ENCODE data around the gene ARG1. TPM values are rescaled to one million over a fixed set of nuclear protein-coding genes. Genes with fewer than 3 reads are reported as not detected.

Gene ARG1
- total and polyA plus RNA-seq, 2 donors (not counting 1 experiment from before 2014, with no cell fraction given), result not detected

DNA sequence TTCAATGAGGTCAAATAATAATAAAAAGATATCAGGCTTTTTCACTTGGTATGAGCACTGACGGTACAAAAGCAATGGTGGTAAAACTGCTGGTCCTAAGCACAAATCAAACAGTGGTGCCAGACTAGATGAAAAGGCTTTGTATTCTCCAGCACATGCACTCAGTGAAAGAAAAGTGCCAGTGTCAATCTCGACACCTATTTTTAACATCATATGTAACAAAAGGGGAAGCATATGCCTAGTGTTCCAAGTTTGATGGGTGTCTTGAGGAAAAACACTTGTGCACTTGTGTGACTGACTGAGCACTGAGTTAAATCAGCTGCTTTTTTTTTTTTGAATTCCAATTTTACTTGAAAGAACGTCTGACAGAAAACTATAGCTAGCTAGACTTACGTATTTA lies 27.7 kb downstream of the ARG1 start:
- no peak for DNase-seq (ENCODE audit: low read depth in 2 of 2)
- no peak for TF ChIP-seq EZH2 (IDR thresholded peaks at IDR 0.05; ENCODE audit: low read length, missing control alignments)
- TF ChIP-seq, protein P1, sequence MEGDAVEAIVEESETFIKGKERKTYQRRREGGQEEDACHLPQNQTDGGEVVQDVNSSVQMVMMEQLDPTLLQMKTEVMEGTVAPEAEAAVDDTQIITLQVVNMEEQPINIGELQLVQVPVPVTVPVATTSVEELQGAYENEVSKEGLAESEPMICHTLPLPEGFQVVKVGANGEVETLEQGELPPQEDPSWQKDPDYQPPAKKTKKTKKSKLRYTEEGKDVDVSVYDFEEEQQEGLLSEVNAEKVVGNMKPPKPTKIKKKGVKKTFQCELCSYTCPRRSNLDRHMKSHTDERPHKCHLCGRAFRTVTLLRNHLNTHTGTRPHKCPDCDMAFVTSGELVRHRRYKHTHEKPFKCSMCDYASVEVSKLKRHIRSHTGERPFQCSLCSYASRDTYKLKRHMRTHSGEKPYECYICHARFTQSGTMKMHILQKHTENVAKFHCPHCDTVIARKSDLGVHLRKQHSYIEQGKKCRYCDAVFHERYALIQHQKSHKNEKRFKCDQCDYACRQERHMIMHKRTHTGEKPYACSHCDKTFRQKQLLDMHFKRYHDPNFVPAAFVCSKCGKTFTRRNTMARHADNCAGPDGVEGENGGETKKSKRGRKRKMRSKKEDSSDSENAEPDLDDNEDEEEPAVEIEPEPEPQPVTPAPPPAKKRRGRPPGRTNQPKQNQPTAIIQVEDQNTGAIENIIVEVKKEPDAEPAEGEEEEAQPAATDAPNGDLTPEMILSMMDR (conservative IDR thresholded peaks at IDR 0.05 in 1 of 2, IDR thresholded peaks at IDR 0.05 in 1 of 2; ENCODE audit: low read depth in 1 of 2, low read length in 2 of 2), result no peak

DNA sequence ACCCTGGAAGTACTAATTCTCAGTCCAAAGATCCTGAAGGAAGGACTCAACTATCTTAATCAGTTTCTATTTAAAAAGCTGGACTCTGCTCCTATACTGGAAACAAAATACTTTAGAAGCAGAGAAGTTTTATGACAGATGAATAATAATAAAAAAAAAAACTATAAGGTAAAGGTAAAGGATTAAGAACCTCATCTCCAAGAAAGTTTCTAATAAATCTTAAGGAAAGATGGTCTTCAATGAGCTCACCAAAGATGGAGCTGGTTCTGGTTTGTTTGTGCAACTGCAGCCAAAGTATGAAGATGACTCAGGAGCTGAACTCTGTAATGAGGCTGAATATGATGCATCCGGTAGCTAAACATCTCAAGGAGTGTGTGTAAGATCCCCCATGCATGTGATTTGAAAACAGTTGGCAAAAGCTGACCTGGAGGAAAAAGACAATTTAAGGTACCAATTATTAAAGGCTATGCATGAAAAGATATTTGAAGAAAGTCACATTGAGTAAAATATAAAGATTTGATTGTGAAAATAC lies 29.8 kb downstream of the ARG1 start:
- H4K20me1 ChIP-seq (ENCODE audit: control insufficient read depth, extremely low read depth, insufficient read depth, low read length), result no peaks in the 10 kb centered on the region
- H3K79me2 ChIP-seq (ENCODE audit: control insufficient read depth, insufficient read depth, low read length), result no peaks in the 10 kb centered on the region
- H3K36me3 ChIP-seq (ENCODE audit: control insufficient read depth, insufficient read depth, low read length), result peaks cover 7% of the 10 kb centered on the region
- H3K4me1 ChIP-seq (ENCODE audit: control insufficient read depth, extremely low read depth, insufficient read depth, low read length), result peaks cover 3% of the 10 kb centered on the region
- H2AFZ ChIP-seq (ENCODE audit: low read length), result no peak overlapping the region
- no peak overlapping the region for H3K4me2 ChIP-seq (ENCODE audit: extremely low read depth, insufficient read depth, low read length)
- H3K27me3 ChIP-seq (ENCODE audit: control insufficient read depth, insufficient read depth, low read length), result no peaks in the 10 kb centered on the region
- H3K4me3 ChIP-seq (replicated peaks in 1 of 4; ENCODE audit: control extremely low read depth in 1 of 4, insufficient read depth in 1 of 4, low read depth in 3 of 4, low read length in 4 of 4), result no peak overlapping the region
- H3K9ac ChIP-seq (ENCODE audit: insufficient read depth, low read length), result no peak overlapping the region
- no peak for TF ChIP-seq EZH2 (IDR thresholded peaks at IDR 0.05; ENCODE audit: low read length, missing control alignments)
- TF ChIP-seq, protein P1 (conservative IDR thresholded peaks at IDR 0.05 in 1 of 2, IDR thresholded peaks at IDR 0.05 in 1 of 2; ENCODE audit: low read depth in 1 of 2, low read length in 2 of 2), result no peak
- peak; percentile 87 to 92 for DNase-seq (ENCODE audit: low read depth in 2 of 2)
- no peaks in the 10 kb centered on the region for H3K9me3 ChIP-seq (ENCODE audit: control insufficient read depth, insufficient read depth, low read depth, low read length)
- peak overlapping the region; percentile 46 for H3K27ac ChIP-seq (ENCODE audit: insufficient read depth, low read length)

More for the DNA sequence above, 27.7 kb downstream of the ARG1 start:
- no peak overlapping the region for H3K4me3 ChIP-seq (replicated peaks in 1 of 4; ENCODE audit: control extremely low read depth in 1 of 4, insufficient read depth in 1 of 4, low read depth in 3 of 4, low read length in 4 of 4)
- no peak overlapping the region for H3K4me2 ChIP-seq (ENCODE audit: extremely low read depth, insufficient read depth, low read length)
- H3K27ac ChIP-seq (ENCODE audit: insufficient read depth, low read length), result no peak overlapping the region
- H4K20me1 ChIP-seq (ENCODE audit: control insufficient read depth, extremely low read depth, insufficient read depth, low read length), result no peaks in the 10 kb centered on the region
- H3K79me2 ChIP-seq (ENCODE audit: control insufficient read depth, insufficient read depth, low read length), result no peaks in the 10 kb centered on the region
- H3K9ac ChIP-seq (ENCODE audit: insufficient read depth, low read length), result no peak overlapping the region
- H3K36me3 ChIP-seq (ENCODE audit: control insufficient read depth, insufficient read depth, low read length), result peaks cover 6% of the 10 kb centered on the region
- no peak overlapping the region for H2AFZ ChIP-seq (ENCODE audit: low read length)
- no peaks in the 10 kb centered on the region for H3K9me3 ChIP-seq (ENCODE audit: control insufficient read depth, insufficient read depth, low read depth, low read length)
- no peaks in the 10 kb centered on the region for H3K27me3 ChIP-seq (ENCODE audit: control insufficient read depth, insufficient read depth, low read length)
- peaks cover 3% of the 10 kb centered on the region for H3K4me1 ChIP-seq (ENCODE audit: control insufficient read depth, extremely low read depth, insufficient read depth, low read length)

DNA sequence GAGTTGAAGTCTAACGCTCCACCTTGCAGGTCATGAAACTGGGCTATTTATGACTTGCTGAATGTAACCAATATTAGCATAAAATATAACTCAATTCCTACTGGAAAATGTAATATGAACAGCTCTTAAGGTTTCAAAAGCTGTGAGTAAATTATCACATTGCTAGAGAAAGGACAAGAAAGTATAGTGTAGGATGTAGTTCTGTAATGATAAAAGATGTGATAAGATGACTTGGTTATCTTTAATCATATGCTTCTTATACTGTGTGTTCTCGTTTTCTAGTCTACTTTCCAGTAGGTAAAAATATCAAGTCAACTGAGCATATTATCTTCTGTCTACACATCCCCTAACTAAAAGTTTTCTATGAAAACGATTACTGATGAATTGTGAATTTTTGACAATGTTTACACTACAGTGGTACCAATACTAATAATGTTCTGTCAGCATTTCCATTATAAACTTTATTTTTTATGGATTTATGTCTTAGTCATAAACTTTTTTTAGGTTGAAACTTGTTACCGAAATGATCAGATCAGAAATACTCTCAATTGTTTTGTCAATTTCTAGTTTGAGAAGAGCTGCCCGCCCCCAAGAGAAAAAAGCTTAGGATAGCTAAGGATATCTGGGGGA lies 40.4 kb downstream of the ARG1 start:
- Histone ChIP-seq H3K9me3 (ENCODE audit: control insufficient read depth, insufficient read depth, low read depth, low read length) (no peaks in the 10 kb centered on the region), H3K79me2 (ENCODE audit: control insufficient read depth, insufficient read depth, low read length) (no peaks in the 10 kb centered on the region), H3K27me3 (ENCODE audit: control insufficient read depth, insufficient read depth, low read length) (no peaks in the 10 kb centered on the region), H3K4me3 (replicated peaks in 1 of 4; ENCODE audit: control extremely low read depth in 1 of 4, insufficient read depth in 1 of 4, low read depth in 3 of 4, low read length in 4 of 4) (no peak overlapping the region), H3K36me3 (ENCODE audit: control insufficient read depth, insufficient read depth, low read length) (peaks cover 6% of the 10 kb centered on the region), H3K27ac (ENCODE audit: insufficient read depth, low read length) (no peak overlapping the region), H3K4me1 (ENCODE audit: control insufficient read depth, extremely low read depth, insufficient read depth, low read length) (no peaks in the 10 kb centered on the region), H3K4me2 (ENCODE audit: extremely low read depth, insufficient read depth, low read length) (no peak overlapping the region), H4K20me1 (ENCODE audit: control insufficient read depth, extremely low read depth, insufficient read depth, low read length) (no peaks in the 10 kb centered on the region), H2AFZ (ENCODE audit: low read length) (no peak overlapping the region), H3K9ac (ENCODE audit: insufficient read depth, low read length) (no peak overlapping the region)
- TF ChIP-seq, protein P1 (conservative IDR thresholded peaks at IDR 0.05 in 1 of 2, IDR thresholded peaks at IDR 0.05 in 1 of 2; ENCODE audit: low read depth in 1 of 2, low read length in 2 of 2), result no peak
- TF ChIP-seq EZH2 (IDR thresholded peaks at IDR 0.05; ENCODE audit: low read length, missing control alignments), result no peak
- no peak for DNase-seq (ENCODE audit: low read depth in 2 of 2)

Data from fibroblast of lung (primary cell).